Measurements from ENCODE around the gene HGFAC. TPM values are rescaled to one million over a fixed set of nuclear protein-coding genes. Genes with fewer than 3 reads are reported as not detected.

HGFAC gene
- polyA plus RNA-seq, 1 donor from 2014 or later, result 16.2 TPM

- no peak overlapping the region for H3K4me2 ChIP-seq (ENCODE audit: low read length)
- no peak for TF ChIP-seq RAD21 (conservative IDR thresholded peaks at IDR 0.05)
- no peak for TF ChIP-seq TAF1 (IDR thresholded peaks at IDR 0.05; ENCODE audit: low read depth)
- TF ChIP-seq REST (IDR thresholded peaks at IDR 0.05; ENCODE audit: borderline replicate concordance), result no peak
- TF ChIP-seq CTCF (IDR thresholded peaks at IDR 0.05; ENCODE audit: poor library complexity, severe bottlenecking), result no peak
- TF ChIP-seq SMC3 (conservative IDR thresholded peaks at IDR 0.05; ENCODE audit: poor library complexity), result no peak
- no peak for TF ChIP-seq POLR2AphosphoS5 (IDR thresholded peaks at IDR 0.05)
- TF ChIP-seq EP300 (conservative IDR thresholded peaks at IDR 0.05; ENCODE audit: poor library complexity, severe bottlenecking), result no peak
- no peak for TF ChIP-seq MXI1 (conservative IDR thresholded peaks at IDR 0.05; ENCODE audit: poor library complexity, severe bottlenecking)
- TF ChIP-seq EZH2 (IDR thresholded peaks at IDR 0.05; ENCODE audit: borderline replicate concordance, insufficient read depth, low read length, poor library complexity, severe bottlenecking), result no peak
Measured at GRCh38 chr4:3467601-3468031, 25.8 kb downstream of the HGFAC start.

GRCh38 chr4:3468154-3468553 is 26.4 kb downstream of the HGFAC start:
- Histone ChIP-seq H3K9ac (ENCODE audit: low read length) (no peak overlapping the region), H3K27ac (ENCODE audit: low read length) (no peak overlapping the region), H3K9me2 (ENCODE audit: insufficient read depth, low read length) (no peaks in the 10 kb centered on the region), H3K9me3 (ENCODE audit: low read length) (no peaks in the 10 kb centered on the region), H3K36me3 (ENCODE audit: insufficient read depth, low read length) (no peaks in the 10 kb centered on the region), H3K4me3 (ENCODE audit: low read length) (no peak overlapping the region), H3K27me3 (ENCODE audit: insufficient read depth, low read depth, low read length) (no peaks in the 10 kb centered on the region), H2AFZ (ENCODE audit: low read depth, low read length) (no peak overlapping the region), H4K20me1 (ENCODE audit: insufficient read depth) (no peaks in the 10 kb centered on the region), H3K4me2 (ENCODE audit: low read length) (no peak overlapping the region), H3F3A (ENCODE audit: insufficient read depth, low read length, poor library complexity, severe bottlenecking) (no peaks in the 10 kb centered on the region), H3K79me2 (replicated peaks; ENCODE audit: insufficient read depth, low read length) (no peaks in the 10 kb centered on the region)
- TF ChIP-seq SMC3 (conservative IDR thresholded peaks at IDR 0.05; ENCODE audit: poor library complexity), result no peak
- TF ChIP-seq EZH2 (IDR thresholded peaks at IDR 0.05; ENCODE audit: borderline replicate concordance, insufficient read depth, low read length, poor library complexity, severe bottlenecking), result no peak
- no peak for TF ChIP-seq TAF1 (IDR thresholded peaks at IDR 0.05; ENCODE audit: low read depth)
- no peak for TF ChIP-seq RAD21 (conservative IDR thresholded peaks at IDR 0.05)
- no peak for TF ChIP-seq MXI1 (conservative IDR thresholded peaks at IDR 0.05; ENCODE audit: poor library complexity, severe bottlenecking)
- no peak for TF ChIP-seq REST (IDR thresholded peaks at IDR 0.05; ENCODE audit: borderline replicate concordance)
- TF ChIP-seq POLR2AphosphoS5 (IDR thresholded peaks at IDR 0.05), result no peak
- TF ChIP-seq EP300 (conservative IDR thresholded peaks at IDR 0.05; ENCODE audit: poor library complexity, severe bottlenecking), result no peak
- no peak for TF ChIP-seq CTCF (IDR thresholded peaks at IDR 0.05; ENCODE audit: poor library complexity, severe bottlenecking)

More at GRCh38 chr4:3467601-3468031, 25.8 kb downstream of the HGFAC start:
- H3K4me3 ChIP-seq (ENCODE audit: low read length), result no peak overlapping the region
- no peaks in the 10 kb centered on the region for H3K36me3 ChIP-seq (ENCODE audit: insufficient read depth, low read length)
- no peaks in the 10 kb centered on the region for H3K9me2 ChIP-seq (ENCODE audit: insufficient read depth, low read length)
- no peaks in the 10 kb centered on the region for H3K79me2 ChIP-seq (replicated peaks; ENCODE audit: insufficient read depth, low read length)
- H3F3A ChIP-seq (ENCODE audit: insufficient read depth, low read length, poor library complexity, severe bottlenecking), result no peaks in the 10 kb centered on the region
- H3K27ac ChIP-seq (ENCODE audit: low read length), result no peak overlapping the region
- H3K27me3 ChIP-seq (ENCODE audit: insufficient read depth, low read depth, low read length), result no peaks in the 10 kb centered on the region
- H3K9ac ChIP-seq (ENCODE audit: low read length), result no peak overlapping the region
- no peaks in the 10 kb centered on the region for H4K20me1 ChIP-seq (ENCODE audit: insufficient read depth)
- H2AFZ ChIP-seq (ENCODE audit: low read depth, low read length), result no peak overlapping the region
- no peaks in the 10 kb centered on the region for H3K9me3 ChIP-seq (ENCODE audit: low read length)

All from neural cell (in vitro differentiated cells).